WTC11 (cell line): ENCODE measurements around the gene WDR7.

Experiments
- ATF1 ChIP-seq: sonication (generic); formaldehyde crosslinking; IDR thresholded peaks from 2 replicates; pipeline ENCODE4 v1.8.1; 2023; ENCODE audit warnings: mild to moderate bottlenecking, moderate library complexity, missing genetic modification reagents
- CTCF ChIP-seq: fragments of 200-600 bp; IDR thresholded peaks from 2 replicates; pipeline ENCODE4 v1.8.0; 2022; ENCODE audit warnings: antibody characterized with exemption
- GABPB1 ChIP-seq: sonication (generic); formaldehyde crosslinking; IDR thresholded peaks from 2 replicates; pipeline ENCODE4 v1.8.1; 2023; ENCODE audit warnings: mild to moderate bottlenecking, missing genetic modification reagents
- HMGXB4 ChIP-seq: sonication (generic); formaldehyde crosslinking; IDR thresholded peaks from 2 replicates; pipeline ENCODE4 v1.8.1; 2023; ENCODE audit warnings: mild to moderate bottlenecking, moderate library complexity, missing genetic modification reagents
- NR2C2 ChIP-seq: sonication (generic); formaldehyde crosslinking; IDR thresholded peaks from 2 replicates; pipeline ENCODE4 v1.8.0; 2022; ENCODE audit warnings: mild to moderate bottlenecking, missing genetic modification reagents
- OVOL2 ChIP-seq: fragments of 250-450 bp; sonication (Bioruptor Pico); IDR thresholded peaks from 2 replicates; pipeline ENCODE4 v1.9.0; 2021; ENCODE audit warnings: mild to moderate bottlenecking, borderline replicate concordance
- RELA ChIP-seq: sonication (generic); formaldehyde crosslinking; IDR thresholded peaks from 2 replicates; pipeline ENCODE4 v1.8.1; 2022; ENCODE audit warnings: missing genetic modification reagents, mild to moderate bottlenecking, borderline replicate concordance
- SP1 ChIP-seq: sonication (generic); formaldehyde crosslinking; conservative IDR thresholded peaks from 2 replicates; pipeline ENCODE4 v1.8.1; 2022; ENCODE audit warnings: missing genetic modification reagents
- STAT6 ChIP-seq: sonication (generic); formaldehyde crosslinking; conservative IDR thresholded peaks from 2 replicates; pipeline ENCODE4 v1.8.1; 2023; ENCODE audit warnings: mild to moderate bottlenecking, low read depth, missing genetic modification reagents, moderate library complexity
- TEAD4 ChIP-seq: sonication (generic); formaldehyde crosslinking; IDR thresholded peaks from 2 replicates; pipeline ENCODE4 v1.8.0; 2022; ENCODE audit warnings: mild to moderate bottlenecking, missing genetic modification reagents
- USF2 ChIP-seq: sonication (generic); formaldehyde crosslinking; IDR thresholded peaks from 2 replicates; pipeline ENCODE4 v1.8.1; 2023; ENCODE audit warnings: mild to moderate bottlenecking, missing genetic modification reagents, moderate library complexity
- ZBTB43 ChIP-seq: sonication (generic); formaldehyde crosslinking; IDR thresholded peaks from 2 replicates; pipeline ENCODE4 v1.8.1; 2023; ENCODE audit warnings: mild to moderate bottlenecking, missing genetic modification reagents
- ZNF232 ChIP-seq: sonication (generic); formaldehyde crosslinking; IDR thresholded peaks from 2 replicates; pipeline ENCODE4 v1.8.0; 2022; ENCODE audit warnings: mild to moderate bottlenecking, missing genetic modification reagents
- ZNF263 ChIP-seq: sonication (generic); formaldehyde crosslinking; IDR thresholded peaks from 2 replicates; pipeline ENCODE4 v1.8.1; 2022; ENCODE audit warnings: low read depth, mild to moderate bottlenecking, moderate library complexity, missing genetic modification reagents

- no peak for TF ChIP-seq NR2C2 (CRISPR knock-in tag)
- TF ChIP-seq HMGXB4 (CRISPR knock-in tag): no peak
- no peak for TF ChIP-seq GABPB1 (CRISPR knock-in tag)
- TF ChIP-seq CTCF: no peak
- TF ChIP-seq ZNF263 (CRISPR knock-in tag): no peak
- TF ChIP-seq SP1 (CRISPR knock-in tag): no peak
- no peak for TF ChIP-seq OVOL2
- no peak for TF ChIP-seq TEAD4
- no peak for TF ChIP-seq ZNF232
- no peak for TF ChIP-seq ATF1 (CRISPR knock-in tag)
- no peak for TF ChIP-seq RELA
- TF ChIP-seq ZBTB43 (CRISPR knock-in tag): no peak
- TF ChIP-seq STAT6 (CRISPR knock-in tag): no peak
- TF ChIP-seq USF2 (CRISPR knock-in tag): no peak
These were observed 283.7 kb downstream of the WDR7 start for GRCh38 chr18:56934906-56935305.
